GM19025 (cell line): Measurements from ENCODE around the gene OR2AG1.
"Not testable (repeated sequence)": the region's sequence is repeated elsewhere in the genome, so short reads cannot be mapped to it uniquely, and the experiment has no call there.

ENCODE experiments used
- ATAC-seq: cut with Tn5 transposase; IDR thresholded peaks from one replicate; pipeline ENCODE4 v1.9.1; 2021; ENCODE audit warnings: mild to moderate bottlenecking, low read depth, moderate library complexity; ENCODE audit not compliant: unreplicated experiment

The OR2AG1 gene

DNA sequence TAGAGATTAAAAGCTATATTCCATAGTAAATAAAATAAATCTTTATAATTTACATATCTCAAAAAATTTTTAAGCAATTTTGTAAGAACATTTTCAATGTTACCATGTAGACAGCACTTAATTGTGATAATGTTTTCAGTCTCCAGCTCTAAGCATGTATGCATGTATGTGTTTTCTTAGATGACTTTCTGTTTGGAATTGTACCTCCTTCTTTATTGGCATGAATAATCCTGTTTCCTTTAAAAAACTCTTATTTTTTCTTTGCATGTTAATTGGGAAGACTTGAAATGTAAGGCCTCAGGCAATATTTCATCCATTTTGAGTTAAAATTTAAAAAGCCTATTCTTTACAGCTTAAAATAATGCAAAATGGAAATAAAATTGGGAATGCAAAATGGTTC, 2.0 kb upstream of the OR2AG1 start:
- no peak for ATAC-seq

DNA sequence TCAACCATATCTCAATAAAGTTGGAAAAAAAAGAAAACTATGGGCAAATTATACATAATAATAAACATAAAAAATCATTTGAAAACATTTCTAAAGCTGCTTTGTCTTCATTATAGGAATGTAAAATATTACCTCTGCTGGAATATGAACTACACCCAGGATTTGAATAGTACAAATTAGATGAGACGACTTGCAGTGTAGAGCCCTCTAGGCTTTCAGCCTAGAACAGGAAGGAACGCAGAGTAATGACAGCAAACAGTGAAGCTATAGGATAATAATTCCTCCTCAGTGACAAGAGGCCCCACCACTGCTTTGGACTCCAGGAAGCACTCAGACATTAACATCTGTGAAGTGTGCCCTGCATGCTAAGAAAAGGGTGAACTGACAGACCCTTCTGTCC, 7.7 kb downstream of the OR2AG1 start:
- no peak for ATAC-seq

DNA sequence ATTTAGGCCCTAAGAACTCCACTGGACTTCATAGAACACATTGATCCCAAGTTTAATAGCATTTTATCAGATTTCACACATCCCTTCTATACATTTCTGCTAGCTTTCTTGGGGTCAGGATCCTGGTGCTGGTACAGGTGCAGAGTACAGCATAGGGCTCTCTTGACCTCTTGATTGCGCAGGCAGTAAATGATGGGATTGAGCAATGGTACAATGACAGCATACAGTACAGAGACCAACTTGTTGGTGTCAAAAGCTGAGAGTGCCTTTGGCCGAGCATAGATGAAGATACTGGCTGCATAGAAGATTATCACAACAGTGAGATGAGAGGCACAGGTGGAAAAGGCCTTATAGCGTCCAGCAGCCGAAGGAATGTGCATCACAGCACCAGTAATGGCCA, 11.8 kb downstream of the OR2AG1 start:
- ATAC-seq = no peak

DNA sequence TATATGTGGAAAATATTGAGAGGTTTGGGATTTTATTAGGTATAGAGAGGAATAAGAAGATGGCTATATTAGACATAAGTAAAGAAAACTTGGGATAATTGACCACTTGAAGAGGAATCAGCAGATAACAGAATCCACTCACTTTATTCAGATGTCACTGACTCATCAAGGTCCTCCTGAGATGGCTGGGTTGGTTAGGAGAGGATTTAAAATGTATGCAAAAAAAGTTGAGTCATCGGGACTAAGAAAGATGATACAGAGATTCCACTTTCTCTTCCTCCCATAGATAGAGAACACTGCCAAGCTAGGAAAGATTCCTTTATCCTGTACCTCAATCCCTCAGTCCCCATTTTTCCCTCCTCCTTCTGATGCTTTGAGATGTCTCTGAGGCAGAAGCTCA, 16.6 kb downstream of the OR2AG1 start, which contains the start of gene OR6A2:
OR6A2 (minus strand) TSS at position 288 of the 400 bp plus-strand sequence. CDS start 3,981 bp downstream, outside the sequence.
- ATAC-seq = no peak

DNA sequence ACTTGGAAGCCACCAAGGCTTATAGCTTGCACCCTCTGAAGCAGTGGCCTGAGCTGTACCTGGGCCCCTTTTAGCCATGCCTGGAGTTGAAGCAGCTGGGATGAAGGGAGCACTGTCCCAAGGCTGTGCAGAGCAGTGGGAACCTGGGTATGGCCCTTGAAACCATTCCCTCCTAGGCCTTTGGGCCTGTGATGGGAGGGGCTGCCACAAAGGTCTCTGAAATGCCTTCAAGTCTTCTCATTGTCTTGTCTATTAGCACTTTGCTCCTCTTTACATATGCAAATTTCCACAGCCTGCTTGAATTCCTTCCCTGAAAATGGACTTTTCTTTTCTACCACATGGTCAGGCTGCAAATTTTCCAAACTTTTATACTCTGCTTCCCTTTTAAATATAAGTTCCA, 18.3 kb downstream of the OR2AG1 start:
- ATAC-seq = not testable (repeated sequence)

DNA sequence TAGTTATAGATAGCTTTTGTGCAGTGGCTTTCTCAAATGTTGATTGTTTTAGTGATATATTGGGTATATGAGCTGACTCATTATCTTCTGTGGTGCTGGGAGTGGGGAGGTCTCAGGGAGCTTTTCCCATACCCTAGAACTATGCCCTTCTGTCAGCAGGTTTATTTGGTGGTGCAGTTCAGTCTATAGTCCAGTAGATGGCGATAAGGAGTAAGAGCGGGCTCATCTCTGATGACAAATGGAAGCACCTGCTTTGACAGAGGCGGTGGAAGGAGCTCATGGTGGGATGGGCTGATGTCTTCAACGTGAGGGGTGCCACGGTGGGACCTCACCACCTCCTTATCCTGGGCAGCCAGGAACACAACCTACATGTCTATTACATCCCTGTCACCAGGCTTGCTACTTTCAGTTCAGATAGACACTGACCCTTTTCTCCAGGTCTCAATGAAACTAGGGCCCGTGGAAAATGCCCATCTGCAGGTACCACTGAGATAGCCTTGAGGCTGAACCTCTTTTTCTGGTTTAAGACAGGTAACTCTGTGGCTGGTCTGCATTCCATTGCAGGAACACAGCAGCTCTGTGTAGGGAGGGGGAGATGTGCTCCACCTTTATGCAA, 29.7 kb downstream of the OR2AG1 start:
- ATAC-seq = peak; percentile 60

DNA sequence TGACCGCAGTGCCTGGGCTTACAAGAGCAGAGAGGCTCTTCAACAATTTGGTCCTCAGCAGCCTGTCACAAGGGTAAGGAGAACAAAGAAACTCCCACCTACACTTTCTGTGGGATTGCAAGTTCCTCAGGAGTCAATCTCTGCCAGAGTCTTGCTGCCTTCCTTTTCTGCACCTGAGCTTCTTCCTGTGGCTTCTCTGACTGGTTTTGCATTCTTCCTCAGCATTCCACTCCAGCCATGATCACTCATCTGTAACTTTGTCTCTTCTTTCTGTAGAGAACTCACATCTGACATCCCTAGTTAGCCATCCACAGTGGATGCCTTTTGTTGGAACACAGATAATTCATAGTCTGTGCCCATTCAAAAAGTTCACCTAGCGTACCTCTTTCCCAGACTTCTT, 30.8 kb downstream of the OR2AG1 start:
- ATAC-seq = no peak

DNA sequence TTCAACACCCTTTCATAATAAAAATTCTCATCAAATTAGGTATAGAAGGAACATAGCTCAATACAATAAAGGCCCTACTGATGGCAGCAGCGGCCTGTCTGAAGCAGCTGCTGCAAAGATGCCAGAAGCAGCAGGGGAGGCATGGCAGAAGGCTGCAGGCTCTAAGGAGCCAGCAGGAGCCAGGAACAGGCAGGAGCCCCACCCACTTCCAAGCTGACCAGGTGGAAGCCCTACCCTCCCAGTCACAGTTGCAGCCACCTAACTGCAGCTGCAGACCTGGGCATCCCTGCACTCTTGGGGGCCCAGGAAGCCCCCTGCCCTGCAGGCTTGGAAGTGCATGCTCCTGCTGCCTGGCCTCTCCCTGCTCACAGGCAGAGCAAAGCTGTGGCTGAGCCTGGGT, 34.9 kb downstream of the OR2AG1 start:
- ATAC-seq = no peak

DNA sequence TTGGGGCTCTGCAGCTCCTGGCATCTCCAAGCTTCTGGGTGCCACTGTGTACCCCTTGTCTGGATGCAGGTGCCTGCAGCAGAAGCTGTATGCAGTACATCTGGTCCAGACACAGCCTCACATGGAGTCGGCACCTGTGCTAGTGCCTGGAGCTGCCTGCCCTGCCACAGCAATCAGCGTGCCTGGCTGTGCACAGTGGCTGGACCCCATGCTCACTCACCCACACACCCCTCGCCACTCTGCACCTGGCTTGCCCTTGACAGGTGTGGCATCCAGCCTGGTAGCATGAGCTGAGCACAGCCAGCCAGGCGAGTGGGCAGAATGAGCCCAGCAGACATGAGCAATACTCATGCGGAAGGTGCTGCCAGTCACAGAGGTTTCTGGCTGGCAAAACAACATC, 36.1 kb downstream of the OR2AG1 start:
- no peak for ATAC-seq

DNA sequence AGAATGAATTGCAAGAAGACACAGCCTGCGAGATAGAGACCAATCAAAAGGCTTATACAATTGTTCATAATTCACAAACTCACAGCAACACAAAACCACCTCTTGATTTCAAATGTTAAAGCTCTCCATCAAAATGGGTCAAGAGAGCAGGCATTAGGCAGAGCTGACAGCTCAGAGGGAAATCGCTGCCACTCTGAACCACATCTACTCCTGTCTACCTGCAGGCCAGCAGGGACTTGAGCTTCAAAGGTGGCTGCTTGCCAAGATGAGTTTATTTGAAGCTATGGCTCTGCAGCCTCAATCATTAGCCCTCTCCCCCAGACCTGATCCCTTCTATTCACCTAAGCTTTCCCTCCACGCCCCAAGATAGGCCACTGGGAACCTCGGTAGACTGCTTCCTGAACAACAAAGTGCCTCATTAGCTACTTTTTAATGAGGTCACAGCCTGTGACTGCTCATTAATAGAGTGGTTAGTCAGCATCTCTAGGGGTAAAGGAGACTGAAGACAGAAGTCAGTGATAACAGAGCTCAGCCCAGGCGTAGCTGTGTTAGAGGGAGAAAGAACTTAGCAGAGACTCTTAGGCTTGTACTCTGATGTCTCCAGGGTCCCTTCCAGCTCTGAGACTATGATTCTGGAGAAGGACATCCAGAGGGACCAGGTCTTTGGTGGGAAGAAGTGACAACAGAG, 41.5 kb downstream of the OR2AG1 start:
- no peak for ATAC-seq

DNA sequence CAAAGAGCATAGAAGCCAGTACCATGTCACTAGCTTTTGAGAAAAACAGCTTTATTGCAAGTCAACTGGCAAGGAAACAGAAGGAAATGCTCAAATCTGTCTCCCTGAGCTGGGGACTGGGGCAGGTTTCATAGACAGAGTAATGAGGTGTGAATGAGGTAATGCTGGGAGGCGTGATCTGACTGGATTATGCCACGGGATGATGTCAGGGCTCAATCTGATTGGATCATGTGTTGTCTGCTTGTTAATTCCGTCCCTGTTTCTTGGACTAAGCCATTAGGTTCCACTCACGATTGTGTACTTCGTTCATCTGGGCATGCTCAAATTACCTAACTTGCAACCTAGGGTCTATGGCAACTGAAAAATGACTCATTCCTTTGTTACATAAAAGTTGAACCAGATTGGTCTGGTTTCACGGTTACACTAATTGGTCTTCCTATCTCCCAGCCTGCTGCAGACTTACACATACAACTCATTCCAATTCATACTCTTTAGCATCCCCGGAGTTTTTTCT, 42.5 kb downstream of the OR2AG1 start:
- ATAC-seq = no peak

DNA sequence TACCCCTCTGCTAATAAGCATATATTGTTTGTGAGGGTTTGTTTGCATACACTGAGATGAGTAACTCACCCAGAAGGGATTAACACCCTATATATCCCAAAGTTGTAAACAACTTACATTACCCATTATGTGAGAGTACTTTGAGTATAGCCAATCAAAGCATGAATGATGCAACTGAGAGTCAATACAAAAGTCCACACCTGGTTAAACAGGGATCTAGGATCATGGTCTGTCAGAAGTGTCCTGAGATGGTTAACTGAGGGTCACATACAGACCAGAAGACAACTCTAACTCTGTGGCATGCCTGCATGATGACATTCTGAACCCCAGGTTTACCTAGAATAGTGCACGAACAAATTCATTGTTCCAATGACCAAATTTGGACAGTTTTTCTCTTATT, 45.3 kb downstream of the OR2AG1 start:
- ATAC-seq = no peak

DNA sequence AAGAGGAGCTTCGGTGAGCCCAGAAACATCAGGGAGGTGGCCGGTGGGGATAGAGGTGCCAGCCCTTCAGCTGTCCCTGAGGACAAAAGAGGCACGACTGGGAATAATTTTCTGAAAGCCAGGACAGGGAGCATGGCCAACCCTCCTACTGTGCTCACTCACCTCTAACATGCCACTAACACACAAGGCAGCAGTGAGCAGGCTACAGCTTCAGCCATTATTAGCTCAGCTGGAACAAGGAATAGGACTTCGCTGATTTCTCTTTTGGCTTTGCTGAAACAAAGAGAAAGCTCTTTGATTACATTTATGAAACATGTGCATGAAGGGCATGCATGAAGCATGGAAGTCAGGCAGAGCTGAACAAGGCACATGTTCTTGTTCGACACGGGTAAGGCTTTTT, 50.5 kb downstream of the OR2AG1 start:
- no peak for ATAC-seq

DNA sequence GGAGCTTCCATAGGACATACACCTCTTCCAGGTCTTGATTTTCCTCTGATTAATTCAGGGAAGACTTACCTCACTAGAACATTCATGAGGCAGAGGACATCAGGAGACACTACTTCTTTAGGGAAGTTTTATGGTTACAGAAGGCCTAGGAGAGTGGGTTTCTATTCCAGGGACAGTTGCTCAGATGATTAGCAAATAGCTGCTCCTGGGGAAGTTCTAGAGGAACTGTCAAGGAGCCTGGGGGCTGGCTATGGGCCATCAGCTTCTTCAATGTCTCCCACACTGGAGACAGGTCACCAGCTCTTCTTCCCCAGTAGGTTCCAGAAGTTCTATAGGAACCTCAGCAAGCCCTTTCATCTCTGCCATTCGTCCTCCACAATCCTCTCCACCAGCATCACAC, 51.2 kb downstream of the OR2AG1 start:
- ATAC-seq = no peak
